HG02885 (cell line): Measurements from ENCODE around the gene PCSK4.

Source experiments
- ATAC-seq: cut with Tn5 transposase; IDR thresholded peaks from one replicate; pipeline ENCODE4 v1.9.1; 2021; ENCODE audit warnings: mild to moderate bottlenecking; ENCODE audit not compliant: unreplicated experiment, poor library complexity

Gene PCSK4

GRCh38 chr19:1457031-1457739, 33.0 kb downstream of the PCSK4 start:
- ATAC-seq = no peak

- no peak for ATAC-seq
Measured at GRCh38 chr19:1456121-1456900, 33.8 kb downstream of the PCSK4 start.

GRCh38 chr19:1455336-1456120, 34.6 kb downstream of the PCSK4 start:
- ATAC-seq = no peak

GRCh38 chr19:1455002-1455335, 35.2 kb downstream of the PCSK4 start:
- ATAC-seq = no peak

- no peak for ATAC-seq
Measured at GRCh38 chr19:1453525-1454364, 36.4 kb downstream of the PCSK4 start.

GRCh38 chr19:1452802-1453524, 37.2 kb downstream of the PCSK4 start:
- ATAC-seq = no peak

GRCh38 chr19:1451916-1452801, 38.0 kb downstream of the PCSK4 start:
- ATAC-seq = no peak

GRCh38 chr19:1450735-1451731, 39.1 kb downstream of the PCSK4 start:
- no peak for ATAC-seq

GRCh38 chr19:1449467-1450442, 40.4 kb downstream of the PCSK4 start, which contains the start of gene APC2:
TSS of gene APC2 (plus strand) at chr19:1450121. CDS start at chr19:1453002, 2,881 bp downstream.
- no peak for ATAC-seq

GRCh38 chr19:1447944-1448343, 42.2 kb downstream of the PCSK4 start:
- ATAC-seq = no peak

- no peak for ATAC-seq
Measured at GRCh38 chr19:1447504-1447903, 42.6 kb downstream of the PCSK4 start.

GRCh38 chr19:1446713-1447481, 43.3 kb downstream of the PCSK4 start:
- no peak for ATAC-seq

GRCh38 chr19:1445932-1446712, 44.0 kb downstream of the PCSK4 start:
- no peak for ATAC-seq

GRCh38 chr19:1445185-1445931, 44.8 kb downstream of the PCSK4 start:
- ATAC-seq = peak; percentile 73
